ENCODE results near the gene CDK17.

DNA sequence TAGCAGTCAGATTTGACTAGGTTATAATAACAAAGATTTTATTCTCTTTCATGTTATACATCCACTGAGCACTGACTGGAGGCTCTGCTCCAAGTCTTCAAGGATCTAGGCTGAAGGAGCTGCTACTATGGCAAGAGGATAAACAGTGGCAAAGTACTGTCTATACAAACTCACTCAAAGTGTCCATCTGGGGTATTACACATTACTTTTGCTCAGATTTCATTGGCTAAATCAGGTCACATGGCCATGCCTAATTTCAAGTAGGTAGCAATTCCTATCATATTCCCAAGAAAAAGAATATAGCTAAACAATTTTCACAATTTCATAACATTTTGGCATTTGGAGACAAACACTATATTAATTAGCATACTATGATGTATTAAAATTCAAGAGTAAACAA lies 40.9 kb downstream of the CDK17 start:
- TF ChIP-seq EP300 (IDR thresholded peaks at IDR 0.05): no peak
- TF ChIP-seq, protein P1, sequence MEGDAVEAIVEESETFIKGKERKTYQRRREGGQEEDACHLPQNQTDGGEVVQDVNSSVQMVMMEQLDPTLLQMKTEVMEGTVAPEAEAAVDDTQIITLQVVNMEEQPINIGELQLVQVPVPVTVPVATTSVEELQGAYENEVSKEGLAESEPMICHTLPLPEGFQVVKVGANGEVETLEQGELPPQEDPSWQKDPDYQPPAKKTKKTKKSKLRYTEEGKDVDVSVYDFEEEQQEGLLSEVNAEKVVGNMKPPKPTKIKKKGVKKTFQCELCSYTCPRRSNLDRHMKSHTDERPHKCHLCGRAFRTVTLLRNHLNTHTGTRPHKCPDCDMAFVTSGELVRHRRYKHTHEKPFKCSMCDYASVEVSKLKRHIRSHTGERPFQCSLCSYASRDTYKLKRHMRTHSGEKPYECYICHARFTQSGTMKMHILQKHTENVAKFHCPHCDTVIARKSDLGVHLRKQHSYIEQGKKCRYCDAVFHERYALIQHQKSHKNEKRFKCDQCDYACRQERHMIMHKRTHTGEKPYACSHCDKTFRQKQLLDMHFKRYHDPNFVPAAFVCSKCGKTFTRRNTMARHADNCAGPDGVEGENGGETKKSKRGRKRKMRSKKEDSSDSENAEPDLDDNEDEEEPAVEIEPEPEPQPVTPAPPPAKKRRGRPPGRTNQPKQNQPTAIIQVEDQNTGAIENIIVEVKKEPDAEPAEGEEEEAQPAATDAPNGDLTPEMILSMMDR (IDR thresholded peaks at IDR 0.05): no peak

Data from tibial nerve (tissue), 4 donors.